A549 (cell line): Measurements from ENCODE around the gene SCN4B. TPM values are rescaled to one million over a fixed set of nuclear protein-coding genes. Genes with fewer than 3 reads are reported as not detected.
A peak's percentile ranks its signal among the peaks of the same experiment; 100 is the strongest.

ENCODE experiments used
- ATAC-seq, 2 experiments: fragments of 200-7000 bp in 1 of 2; fragments of >200 bp in 1 of 2; cut with Nextera tagmentation in 1 of 2; cut with Tn5 transposase in 1 of 2; 3 replicates each; pipeline versions ENCODE4 v1.8.0 to v1.9.1; 2018 to 2020; ENCODE audit warnings: mild to moderate bottlenecking in 1 of 2, moderate library complexity in 1 of 2
- CTCF ChIA-PET: fragments of 300-600 bp; sonication (Branson Sonifier 250); formaldehyde crosslinking; extraction: SDS; loops from one replicate; lab custom pipeline; 2021; ENCODE audit warnings: antibody characterized with exemption, inconsistent platforms; lab: Yijun Ruan, JAX
- POLR2A ChIA-PET: fragments of 350-600 bp; formaldehyde crosslinking; extraction: SDS; loops from one replicate; lab custom pipeline; 2021; ENCODE audit warnings: antibody characterized with exemption, inconsistent platforms; lab: Yijun Ruan, JAX
- DNase-seq, 2 experiments: peaks; one replicate each; pipeline versions ENCODE4 v3.0.0 to v3.0.0-alpha.2; 2011 to 2016; ENCODE audit warnings: low read depth in 1 of 2, low spot score in 1 of 2
- FAIRE-seq: peaks from 2 replicates; lab custom pipeline; 2011; peaks lifted over from hg19 to GRCh38; lab: Jason Lieb, UNC
- H3K27ac ChIP-seq, 2 experiments: fragments of >200 bp; sonication (Bioruptor Twin); formaldehyde crosslinking; 3 replicates each; pipeline ENCODE4 v1.5.1; 2016 to 2017
- H3K4me1 ChIP-seq: fragments of >200 bp; sonication (Bioruptor Twin); formaldehyde crosslinking; 3 replicates; pipeline ENCODE4 v1.6.1; 2016
- H3K4me2 ChIP-seq: fragments of >200 bp; sonication (Bioruptor Twin); formaldehyde crosslinking; 3 replicates; pipeline ENCODE4 v1.6.1; 2016
- H3K4me3 ChIP-seq: fragments of >200 bp; sonication (Bioruptor Twin); formaldehyde crosslinking; 3 replicates; pipeline ENCODE4 v1.5.1; 2016
- H3K9me3 ChIP-seq: fragments of >200 bp; sonication (Bioruptor Twin); formaldehyde crosslinking; 3 replicates; pipeline ENCODE4 v1.6.1; 2016
- CEBPB ChIP-seq, 2 experiments: fragments of >200 bp in 1 of 2; sonication (Bioruptor Twin) in 1 of 2; formaldehyde crosslinking in 1 of 2; IDR thresholded peaks; 2 replicates each; pipeline ENCODE4 v1.6.1; 2012 to 2016
- EHF ChIP-seq: fragments of 250-450 bp; sonication (Bioruptor Pico); IDR thresholded peaks from 2 replicates; pipeline ENCODE4 v1.5.0; 2020; ENCODE audit warnings: mild to moderate bottlenecking
- FOSB ChIP-seq: fragments of 250-450 bp; sonication (Bioruptor Pico); IDR thresholded peaks from 2 replicates; pipeline ENCODE4 v1.5.0; 2020; ENCODE audit warnings: mild to moderate bottlenecking, moderate library complexity
- GATA3 ChIP-seq: IDR thresholded peaks from 2 replicates; pipeline ENCODE4 v1.6.1; 2012; ENCODE audit warnings: borderline replicate concordance
- HDAC2 ChIP-seq: fragments of 200-600 bp; sonication (generic); IDR thresholded peaks from 2 replicates; pipeline ENCODE4 v1.6.1; 2016
- KDM5A ChIP-seq: fragments of 200-600 bp; sonication (generic); IDR thresholded peaks from 2 replicates; pipeline ENCODE4 v1.6.1; 2016; ENCODE audit warnings: antibody characterized with exemption, mild to moderate bottlenecking
- NPAS2 ChIP-seq: fragments of 250-450 bp; sonication (Bioruptor Pico); IDR thresholded peaks from 2 replicates; pipeline ENCODE4 v1.8.0; 2022; ENCODE audit warnings: mild to moderate bottlenecking, moderate library complexity, borderline replicate concordance
- NR3C1 ChIP-seq: fragments of >200 bp; sonication (Bioruptor Twin); formaldehyde crosslinking; IDR thresholded peaks from 3 replicates; pipeline ENCODE4 v1.6.1; 2017
- PHF8 ChIP-seq: fragments of 200-600 bp; sonication (generic); IDR thresholded peaks from 2 replicates; pipeline ENCODE4 v1.6.1; 2016; ENCODE audit warnings: low read depth, mild to moderate bottlenecking, antibody characterized with exemption, moderate library complexity, borderline replicate concordance
- RARB ChIP-seq: fragments of 250-450 bp; sonication (Bioruptor Pico); IDR thresholded peaks from 2 replicates; pipeline ENCODE4 v1.8.0; 2021; ENCODE audit warnings: mild to moderate bottlenecking, moderate library complexity
- RFX5 ChIP-seq: fragments of 450-650 bp; IDR thresholded peaks from 2 replicates; pipeline ENCODE4 v1.7.1; 2014; ENCODE audit warnings: antibody characterized with exemption, mild to moderate bottlenecking, moderate library complexity
- TFCP2L1 ChIP-seq: fragments of 250-450 bp; sonication (Bioruptor Pico); IDR thresholded peaks from 2 replicates; pipeline ENCODE4 v1.5.0; 2021; ENCODE audit warnings: mild to moderate bottlenecking
- TP53 ChIP-seq: fragments of 250-450 bp; sonication (Bioruptor Pico); IDR thresholded peaks from 2 replicates; pipeline ENCODE4 v1.5.0; 2021; ENCODE audit warnings: mild to moderate bottlenecking, moderate library complexity
- ZC3H11A ChIP-seq: fragments of 450-650 bp; IDR thresholded peaks from 2 replicates; pipeline ENCODE4 v1.6.1; 2014; ENCODE audit warnings: antibody characterized with exemption, mild to moderate bottlenecking
- ZNF302 ChIP-seq: fragments of 250-450 bp; sonication (Bioruptor Pico); IDR thresholded peaks from 2 replicates; pipeline ENCODE4 v1.9.0; 2021; ENCODE audit warnings: inconsistent platforms, mild to moderate bottlenecking, moderate library complexity
- WGBS: methylation state at CpG from one replicate; pipeline ENCODE4 v1.1.6; 2017; ENCODE audit errors: missing lambda C conversion rate; 5-methylcytosine and 5-hydroxymethylcytosine counted together
- polyA plus RNA-seq, 4 experiments: library from polyadenylated mRNA; depleted of rRNA in 3 of 4; stranded (reverse); fragments of >200 nt; fragmentation: RNase III in 1 of 4; extraction: RNeasy Plus Mini Kit Qiagen cat#74134 plus additional on column Dnase treatment in 1 of 4; gene quantifications; 2 replicates in 3 of 4; 3 replicates in 1 of 4; pipeline ENCODE4 v1.2.3, GENCODE V29; 2011 to 2017
- TF ChIP-seq, protein P1 (sequence below): fragments of >200 bp; sonication (Bioruptor Twin); formaldehyde crosslinking; IDR thresholded peaks from 3 replicates; pipeline ENCODE4 v1.5.1; 2016
- TF ChIP-seq, protein P2 (sequence below): fragments of 200-600 bp; sonication (generic); IDR thresholded peaks from 2 replicates; pipeline ENCODE4 v1.6.1; 2016; ENCODE audit warnings: antibody characterized with exemption, mild to moderate bottlenecking, moderate library complexity

The SCN4B gene
- polyA plus RNA-seq, 2 of the 4 experiments (the other 2 are of a cell fraction) = 0.12 TPM; not detected in 1

DNA sequence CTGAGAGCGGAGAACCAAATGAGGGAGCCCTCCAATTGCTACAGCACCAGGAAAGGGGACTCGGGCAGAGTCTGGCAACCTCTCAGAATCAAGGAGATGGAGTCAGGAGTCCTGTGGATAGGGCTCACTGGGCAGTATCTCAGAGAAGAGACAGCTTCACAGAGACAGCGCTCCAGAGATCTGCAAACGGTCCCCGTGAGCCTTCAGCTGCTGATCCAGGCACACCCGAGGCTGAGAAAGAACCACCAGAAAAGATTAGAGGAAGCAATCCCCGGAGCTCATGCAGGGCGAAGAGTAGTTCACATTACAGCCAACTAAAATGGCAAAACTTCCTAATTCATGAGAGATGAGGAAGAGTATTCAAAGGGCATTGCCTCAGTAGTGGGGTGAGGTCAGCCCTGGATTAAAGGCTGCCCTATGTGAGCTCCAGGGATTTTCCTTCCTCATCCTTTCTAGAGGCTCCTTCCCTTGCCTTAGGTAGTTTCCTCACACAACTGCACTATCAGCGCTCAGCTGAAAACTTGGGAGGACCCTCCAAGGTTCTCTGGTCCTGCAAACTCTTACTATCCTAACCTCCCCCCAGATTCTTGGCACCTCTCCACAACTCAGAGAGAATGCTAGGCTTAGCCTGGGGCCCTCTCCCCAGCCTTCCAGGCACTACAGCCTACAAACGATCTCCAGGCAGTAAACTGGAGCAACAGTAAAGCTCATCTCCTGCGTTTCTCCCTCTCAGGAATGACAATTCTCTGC lies 23.7 kb downstream of the SCN4B start:
- 57% methylated on average over 10 of the region's 11 CpGs for WGBS

DNA sequence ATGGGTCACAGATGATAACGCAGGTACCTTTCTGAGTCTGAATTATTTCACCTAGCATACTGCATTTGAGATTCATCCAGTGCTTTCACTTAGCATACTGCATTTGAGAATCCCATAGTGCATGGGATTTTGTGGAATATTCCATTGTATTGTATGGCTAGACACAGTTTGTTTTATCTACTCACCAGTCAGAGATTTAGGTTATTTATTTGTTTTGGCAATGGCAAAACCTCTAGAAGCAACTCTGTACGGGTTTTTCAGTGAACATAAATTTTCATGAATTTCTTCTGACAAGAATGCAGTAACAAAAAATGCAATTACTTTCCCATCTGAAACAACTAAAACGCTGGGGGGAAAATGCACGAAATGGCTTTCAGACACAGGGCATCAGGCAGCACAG lies 24.3 kb downstream of the SCN4B start:
- CTCF ChIA-PET = no interaction called here
- POLR2A ChIA-PET = no interaction called here
- DNase-seq (no peak), FAIRE-seq (no peak), ATAC-seq (no peak)
- no peaks in the 10 kb centered on the region for H3K9me3 ChIP-seq
- H3K27ac ChIP-seq = no peak overlapping the region
- TF ChIP-seq FOSB (CRISPR knock-in tag) (no peak), ZNF302 (CRISPR knock-in tag) (no peak), RARB (CRISPR knock-in tag) (no peak), NR3C1 (no peak), TP53 (CRISPR knock-in tag) (no peak), ZC3H11A (no peak)
- TF ChIP-seq, protein P1, sequence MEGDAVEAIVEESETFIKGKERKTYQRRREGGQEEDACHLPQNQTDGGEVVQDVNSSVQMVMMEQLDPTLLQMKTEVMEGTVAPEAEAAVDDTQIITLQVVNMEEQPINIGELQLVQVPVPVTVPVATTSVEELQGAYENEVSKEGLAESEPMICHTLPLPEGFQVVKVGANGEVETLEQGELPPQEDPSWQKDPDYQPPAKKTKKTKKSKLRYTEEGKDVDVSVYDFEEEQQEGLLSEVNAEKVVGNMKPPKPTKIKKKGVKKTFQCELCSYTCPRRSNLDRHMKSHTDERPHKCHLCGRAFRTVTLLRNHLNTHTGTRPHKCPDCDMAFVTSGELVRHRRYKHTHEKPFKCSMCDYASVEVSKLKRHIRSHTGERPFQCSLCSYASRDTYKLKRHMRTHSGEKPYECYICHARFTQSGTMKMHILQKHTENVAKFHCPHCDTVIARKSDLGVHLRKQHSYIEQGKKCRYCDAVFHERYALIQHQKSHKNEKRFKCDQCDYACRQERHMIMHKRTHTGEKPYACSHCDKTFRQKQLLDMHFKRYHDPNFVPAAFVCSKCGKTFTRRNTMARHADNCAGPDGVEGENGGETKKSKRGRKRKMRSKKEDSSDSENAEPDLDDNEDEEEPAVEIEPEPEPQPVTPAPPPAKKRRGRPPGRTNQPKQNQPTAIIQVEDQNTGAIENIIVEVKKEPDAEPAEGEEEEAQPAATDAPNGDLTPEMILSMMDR = no peak
- H3K4me1 ChIP-seq = 0 out of 3 replicates have a peak, but pooled peaks cover 3% of the 10 kb centered on the region
- no peak overlapping the region for H3K4me3 ChIP-seq
- 0 out of 3 replicates have a peak overlapping the region, but pooled peaks have one; percentile 14 for H3K4me2 ChIP-seq
- WGBS = 27% methylated on average over 4 of the region's 4 CpGs

More for the DNA sequence above, 23.7 kb downstream of the SCN4B start:
- CTCF ChIA-PET = interaction anchor here (0.6 to 1.3 kb wide), 3 partner anchors 16 to 380 kb away, joined by 3 read pairs; no protein-coding TSS in a partner anchor
- POLR2A ChIA-PET = no interaction called here
- ATAC-seq (peak in 1 of 2 experiments; percentile 29; a peak in 2 of 6 replicates), DNase-seq (no peak), FAIRE-seq (no peak)
- Histone ChIP-seq H3K27ac (no peak overlapping the region), H3K9me3 (no peaks in the 10 kb centered on the region), H3K4me2 (0 out of 3 replicates have a peak overlapping the region, but pooled peaks have one; percentile 14), H3K4me3 (no peak overlapping the region), H3K4me1 (0 out of 3 replicates have a peak, but pooled peaks cover 3% of the 10 kb centered on the region)
- TF ChIP-seq TP53 (CRISPR knock-in tag) (no peak), PHF8 (no peak), ZNF302 (CRISPR knock-in tag) (no peak), GATA3 (no peak), ZC3H11A (no peak), HDAC2 (no peak), NPAS2 (CRISPR knock-in tag) (no peak), KDM5A (no peak), CEBPB (IDR thresholded peaks at IDR 0.05) (no peak), RFX5 (no peak), EHF (CRISPR knock-in tag) (no peak), TFCP2L1 (no peak)
- TF ChIP-seq, protein P2, sequence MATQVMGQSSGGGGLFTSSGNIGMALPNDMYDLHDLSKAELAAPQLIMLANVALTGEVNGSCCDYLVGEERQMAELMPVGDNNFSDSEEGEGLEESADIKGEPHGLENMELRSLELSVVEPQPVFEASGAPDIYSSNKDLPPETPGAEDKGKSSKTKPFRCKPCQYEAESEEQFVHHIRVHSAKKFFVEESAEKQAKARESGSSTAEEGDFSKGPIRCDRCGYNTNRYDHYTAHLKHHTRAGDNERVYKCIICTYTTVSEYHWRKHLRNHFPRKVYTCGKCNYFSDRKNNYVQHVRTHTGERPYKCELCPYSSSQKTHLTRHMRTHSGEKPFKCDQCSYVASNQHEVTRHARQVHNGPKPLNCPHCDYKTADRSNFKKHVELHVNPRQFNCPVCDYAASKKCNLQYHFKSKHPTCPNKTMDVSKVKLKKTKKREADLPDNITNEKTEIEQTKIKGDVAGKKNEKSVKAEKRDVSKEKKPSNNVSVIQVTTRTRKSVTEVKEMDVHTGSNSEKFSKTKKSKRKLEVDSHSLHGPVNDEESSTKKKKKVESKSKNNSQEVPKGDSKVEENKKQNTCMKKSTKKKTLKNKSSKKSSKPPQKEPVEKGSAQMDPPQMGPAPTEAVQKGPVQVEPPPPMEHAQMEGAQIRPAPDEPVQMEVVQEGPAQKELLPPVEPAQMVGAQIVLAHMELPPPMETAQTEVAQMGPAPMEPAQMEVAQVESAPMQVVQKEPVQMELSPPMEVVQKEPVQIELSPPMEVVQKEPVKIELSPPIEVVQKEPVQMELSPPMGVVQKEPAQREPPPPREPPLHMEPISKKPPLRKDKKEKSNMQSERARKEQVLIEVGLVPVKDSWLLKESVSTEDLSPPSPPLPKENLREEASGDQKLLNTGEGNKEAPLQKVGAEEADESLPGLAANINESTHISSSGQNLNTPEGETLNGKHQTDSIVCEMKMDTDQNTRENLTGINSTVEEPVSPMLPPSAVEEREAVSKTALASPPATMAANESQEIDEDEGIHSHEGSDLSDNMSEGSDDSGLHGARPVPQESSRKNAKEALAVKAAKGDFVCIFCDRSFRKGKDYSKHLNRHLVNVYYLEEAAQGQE = no peak
- TF ChIP-seq, all 56 proteins: peak for 0
